HL-60 (cell line): ENCODE measurements around the gene DCTD.
A peak's percentile ranks its signal among the peaks of the same experiment; 100 is the strongest.

ENCODE experiments used
- DNase-seq, 2 experiments: peaks; one replicate each; pipeline ENCODE4 v3.0.0-alpha.2; 2010 to 2020; ENCODE audit warnings: low read depth in 1 of 2, low spot score in 1 of 2
- H3K27ac ChIP-seq: fragments of 250-450 bp; sonication (Bioruptor Pico); replicated peaks from 2 replicates; pipeline ENCODE4 v1.5.1; 2020; ENCODE audit warnings: mild to moderate bottlenecking, moderate library complexity
- H3K27me3 ChIP-seq: fragments of 250-450 bp; sonication (Bioruptor Pico); 2 replicates; pipeline ENCODE4 v1.5.1; 2021; ENCODE audit warnings: mild to moderate bottlenecking, moderate library complexity; ENCODE audit not compliant: insufficient read depth, poor library complexity, severe bottlenecking
- H3K4me3 ChIP-seq: replicated peaks from 2 replicates; pipeline ENCODE4 v1.5.1; 2011; ENCODE audit warnings: mild to moderate bottlenecking, control low read depth, low read length; ENCODE audit not compliant: insufficient read depth
- GABPA ChIP-seq: IDR thresholded peaks from 2 replicates; pipeline ENCODE4 v1.6.1; 2012; ENCODE audit warnings: low read depth
- POLR2AphosphoS5 ChIP-seq: IDR thresholded peaks from 2 replicates; pipeline ENCODE4 v1.6.1; 2012; ENCODE audit warnings: low read depth
- SPI1 ChIP-seq: IDR thresholded peaks from 2 replicates; pipeline ENCODE4 v1.6.1; 2012; ENCODE audit warnings: low read depth, mild to moderate bottlenecking, borderline replicate concordance
- TF ChIP-seq, protein P1 (sequence below): IDR thresholded peaks from 2 replicates; pipeline ENCODE4 v1.6.1; 2012; ENCODE audit warnings: low read depth; ENCODE audit not compliant: insufficient replicate concordance
- TF ChIP-seq, protein P2 (sequence below): IDR thresholded peaks from one replicate; pipeline ENCODE4 v1.5.1; 2011; ENCODE audit warnings: low read length, control low read depth, inconsistent platforms; ENCODE audit not compliant: insufficient read depth

Gene DCTD

DNA sequence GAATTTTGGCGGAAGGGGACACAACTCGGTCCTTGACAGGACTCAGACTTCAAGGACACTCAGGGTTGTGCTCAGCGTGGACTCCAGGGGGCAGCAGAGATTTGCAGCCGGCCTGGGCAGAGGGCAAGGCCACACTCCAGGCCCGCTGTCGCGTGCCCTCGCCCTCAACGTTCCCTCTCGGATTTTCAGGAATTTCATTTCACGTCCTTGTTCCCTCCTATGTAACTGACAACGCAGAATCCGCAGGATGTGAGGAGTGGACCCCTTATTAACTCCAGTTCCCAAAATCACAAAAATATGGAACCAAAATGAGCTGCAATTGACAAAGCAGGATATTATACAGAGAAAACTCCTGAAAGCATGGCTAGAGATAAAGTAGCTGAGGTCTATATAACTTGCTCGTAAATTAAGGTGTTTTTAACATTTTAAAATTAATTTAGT is 21.0 kb upstream of the DCTD start:
- Histone ChIP-seq H3K27me3 (no peaks in the 10 kb centered on the region), H3K4me3 (no peak overlapping the region), H3K27ac (no peak overlapping the region)
- TF ChIP-seq, protein P1, sequence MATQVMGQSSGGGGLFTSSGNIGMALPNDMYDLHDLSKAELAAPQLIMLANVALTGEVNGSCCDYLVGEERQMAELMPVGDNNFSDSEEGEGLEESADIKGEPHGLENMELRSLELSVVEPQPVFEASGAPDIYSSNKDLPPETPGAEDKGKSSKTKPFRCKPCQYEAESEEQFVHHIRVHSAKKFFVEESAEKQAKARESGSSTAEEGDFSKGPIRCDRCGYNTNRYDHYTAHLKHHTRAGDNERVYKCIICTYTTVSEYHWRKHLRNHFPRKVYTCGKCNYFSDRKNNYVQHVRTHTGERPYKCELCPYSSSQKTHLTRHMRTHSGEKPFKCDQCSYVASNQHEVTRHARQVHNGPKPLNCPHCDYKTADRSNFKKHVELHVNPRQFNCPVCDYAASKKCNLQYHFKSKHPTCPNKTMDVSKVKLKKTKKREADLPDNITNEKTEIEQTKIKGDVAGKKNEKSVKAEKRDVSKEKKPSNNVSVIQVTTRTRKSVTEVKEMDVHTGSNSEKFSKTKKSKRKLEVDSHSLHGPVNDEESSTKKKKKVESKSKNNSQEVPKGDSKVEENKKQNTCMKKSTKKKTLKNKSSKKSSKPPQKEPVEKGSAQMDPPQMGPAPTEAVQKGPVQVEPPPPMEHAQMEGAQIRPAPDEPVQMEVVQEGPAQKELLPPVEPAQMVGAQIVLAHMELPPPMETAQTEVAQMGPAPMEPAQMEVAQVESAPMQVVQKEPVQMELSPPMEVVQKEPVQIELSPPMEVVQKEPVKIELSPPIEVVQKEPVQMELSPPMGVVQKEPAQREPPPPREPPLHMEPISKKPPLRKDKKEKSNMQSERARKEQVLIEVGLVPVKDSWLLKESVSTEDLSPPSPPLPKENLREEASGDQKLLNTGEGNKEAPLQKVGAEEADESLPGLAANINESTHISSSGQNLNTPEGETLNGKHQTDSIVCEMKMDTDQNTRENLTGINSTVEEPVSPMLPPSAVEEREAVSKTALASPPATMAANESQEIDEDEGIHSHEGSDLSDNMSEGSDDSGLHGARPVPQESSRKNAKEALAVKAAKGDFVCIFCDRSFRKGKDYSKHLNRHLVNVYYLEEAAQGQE: no peak
- TF ChIP-seq, protein P2, sequence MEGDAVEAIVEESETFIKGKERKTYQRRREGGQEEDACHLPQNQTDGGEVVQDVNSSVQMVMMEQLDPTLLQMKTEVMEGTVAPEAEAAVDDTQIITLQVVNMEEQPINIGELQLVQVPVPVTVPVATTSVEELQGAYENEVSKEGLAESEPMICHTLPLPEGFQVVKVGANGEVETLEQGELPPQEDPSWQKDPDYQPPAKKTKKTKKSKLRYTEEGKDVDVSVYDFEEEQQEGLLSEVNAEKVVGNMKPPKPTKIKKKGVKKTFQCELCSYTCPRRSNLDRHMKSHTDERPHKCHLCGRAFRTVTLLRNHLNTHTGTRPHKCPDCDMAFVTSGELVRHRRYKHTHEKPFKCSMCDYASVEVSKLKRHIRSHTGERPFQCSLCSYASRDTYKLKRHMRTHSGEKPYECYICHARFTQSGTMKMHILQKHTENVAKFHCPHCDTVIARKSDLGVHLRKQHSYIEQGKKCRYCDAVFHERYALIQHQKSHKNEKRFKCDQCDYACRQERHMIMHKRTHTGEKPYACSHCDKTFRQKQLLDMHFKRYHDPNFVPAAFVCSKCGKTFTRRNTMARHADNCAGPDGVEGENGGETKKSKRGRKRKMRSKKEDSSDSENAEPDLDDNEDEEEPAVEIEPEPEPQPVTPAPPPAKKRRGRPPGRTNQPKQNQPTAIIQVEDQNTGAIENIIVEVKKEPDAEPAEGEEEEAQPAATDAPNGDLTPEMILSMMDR: peak; percentile 85
- DNase-seq: peak in 1 of 2 experiments; percentile 64

DNA sequence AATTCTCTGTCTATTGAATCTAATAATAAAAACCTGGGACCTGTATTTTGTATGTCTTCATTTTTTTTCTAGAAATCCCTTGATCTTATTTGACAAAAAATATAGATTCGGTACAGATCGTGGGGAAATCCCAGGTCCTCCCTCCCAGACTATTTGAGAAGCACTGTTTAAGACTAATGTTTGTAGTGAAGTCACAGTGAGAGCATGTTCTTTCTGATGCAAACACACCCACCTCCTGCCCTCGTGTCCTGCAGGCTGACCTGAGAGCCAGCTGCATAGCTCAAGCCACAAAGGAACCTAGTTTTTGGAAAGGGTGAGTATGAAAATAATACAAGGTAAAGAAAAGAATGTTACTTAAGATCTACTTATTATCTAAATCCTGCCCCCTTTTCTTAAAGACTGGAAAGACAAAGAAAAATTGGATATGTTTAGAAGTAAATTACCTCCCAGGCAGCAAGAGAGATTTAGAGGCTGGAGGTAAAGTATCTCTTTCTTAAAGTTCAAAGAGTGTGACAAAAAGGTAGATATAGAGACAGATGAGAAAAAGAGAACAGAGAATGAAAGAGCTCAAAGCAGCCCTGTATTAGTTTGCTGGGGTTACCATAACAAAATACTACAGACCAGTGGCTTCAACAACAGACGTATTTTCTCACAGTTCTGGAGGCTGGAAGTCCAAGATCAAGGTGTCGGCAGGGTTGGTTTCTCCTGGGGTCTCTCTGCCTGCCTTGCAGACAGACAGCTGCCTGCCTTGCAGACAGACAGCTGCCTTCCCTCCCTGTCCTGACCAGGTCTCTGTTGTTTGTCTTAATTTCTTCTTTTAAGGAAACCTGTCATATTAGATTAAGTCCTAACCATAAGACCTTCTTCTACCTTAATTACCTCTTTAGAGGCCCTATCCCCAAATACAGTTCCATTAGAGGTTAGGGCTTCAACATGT is 20.4 kb upstream of the DCTD start:
- Histone ChIP-seq H3K27ac (no peak overlapping the region), H3K27me3 (no peaks in the 10 kb centered on the region), H3K4me3 (no peak overlapping the region)
- TF ChIP-seq, protein P2: no peak
- TF ChIP-seq, protein P1: no peak
- TF ChIP-seq GABPA (no peak), SPI1 (no peak), POLR2AphosphoS5 (no peak)
- no peak for DNase-seq

DNA sequence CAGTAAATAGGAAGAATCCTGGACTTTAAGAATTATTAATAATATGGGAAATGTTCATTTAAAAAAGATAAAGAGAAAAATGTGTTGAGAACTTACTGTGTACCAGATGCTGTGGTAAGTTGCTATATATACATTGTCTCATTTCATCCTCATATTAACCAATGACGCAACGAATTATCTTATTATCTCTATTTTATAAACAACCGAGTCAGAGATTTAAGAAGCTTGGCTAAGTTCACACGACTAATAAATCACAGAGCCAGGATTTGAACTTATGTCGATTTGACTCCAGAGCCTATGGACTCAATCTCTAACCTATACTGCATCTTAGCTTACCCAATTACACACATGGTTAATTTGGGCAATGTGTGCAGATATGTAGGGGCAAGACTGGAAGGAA is 15.5 kb upstream of the DCTD start:
- DNase-seq: no peak
- H3K27ac ChIP-seq: no peak overlapping the region
- TF ChIP-seq, protein P1: no peak
- TF ChIP-seq, protein P2: no peak
- TF ChIP-seq SPI1: no peak
- no peak for TF ChIP-seq GABPA
- TF ChIP-seq POLR2AphosphoS5: no peak
- no peaks in the 10 kb centered on the region for H3K27me3 ChIP-seq
- H3K4me3 ChIP-seq: no peak overlapping the region
